Anterior cingulate cortex (tissue), 58 donors: ENCODE data around the gene CAPN5.

ENCODE experiments used
- DNase-seq, 58 donors: peaks; one replicate each; lab custom pipeline; 2025; lab: John Stamatoyannopoulos, UW

CAPN5 gene

DNA sequence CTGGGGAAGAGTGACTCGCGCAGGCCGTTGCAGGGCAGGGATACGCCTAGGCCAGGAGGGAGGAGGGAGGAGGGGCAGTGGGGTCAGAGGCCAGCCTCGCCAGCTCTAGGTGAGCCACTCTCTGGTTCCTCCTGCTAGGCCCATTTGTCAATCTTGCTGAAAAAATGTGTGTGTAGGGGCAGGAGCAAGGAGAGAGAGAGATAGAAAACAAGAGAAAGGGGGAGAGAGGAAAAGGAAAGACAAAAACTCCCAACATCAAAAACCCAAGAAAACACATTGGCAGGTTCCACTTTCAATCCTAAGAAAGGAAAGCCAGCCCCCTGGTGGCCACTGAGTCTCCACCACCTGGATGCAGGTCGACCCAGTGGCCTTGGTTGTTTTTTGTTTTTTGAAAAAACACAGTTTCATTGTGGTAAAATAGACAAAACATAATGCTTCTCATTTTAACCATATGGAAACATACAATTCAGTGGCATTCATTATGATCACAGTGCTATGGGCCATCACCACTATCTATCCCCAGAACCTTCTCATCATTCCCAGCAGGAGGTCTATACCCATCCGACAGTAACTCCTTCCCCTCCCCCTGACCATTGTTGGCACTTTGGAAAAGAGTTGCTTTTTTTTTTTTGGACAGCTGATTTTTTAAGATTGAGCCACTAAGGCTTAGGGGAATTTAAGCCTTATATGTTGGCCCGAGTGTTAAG, 46.8 kb downstream of the CAPN5 start:
- peak in 3 of 58 donors; percentile 14 to 34 (median 32) for DNase-seq

DNA sequence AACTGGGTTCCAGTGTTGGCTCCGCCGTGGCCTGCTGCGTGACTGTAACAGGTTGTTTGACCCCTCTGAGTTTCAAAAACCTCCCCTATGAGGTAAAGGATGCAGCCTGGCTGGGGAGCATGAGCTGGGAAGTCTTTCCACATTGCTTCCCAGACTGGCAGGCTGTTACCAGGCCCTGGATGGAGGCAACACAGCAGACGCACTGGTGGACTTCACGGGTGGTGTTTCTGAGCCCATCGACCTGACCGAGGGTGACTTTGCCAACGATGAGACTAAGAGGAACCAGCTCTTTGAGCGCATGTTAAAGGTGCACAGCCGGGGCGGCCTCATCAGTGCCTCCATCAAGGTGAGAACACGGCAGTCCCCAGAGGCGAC, 47.3 kb downstream of the CAPN5 start:
- no peak for DNase-seq

DNA sequence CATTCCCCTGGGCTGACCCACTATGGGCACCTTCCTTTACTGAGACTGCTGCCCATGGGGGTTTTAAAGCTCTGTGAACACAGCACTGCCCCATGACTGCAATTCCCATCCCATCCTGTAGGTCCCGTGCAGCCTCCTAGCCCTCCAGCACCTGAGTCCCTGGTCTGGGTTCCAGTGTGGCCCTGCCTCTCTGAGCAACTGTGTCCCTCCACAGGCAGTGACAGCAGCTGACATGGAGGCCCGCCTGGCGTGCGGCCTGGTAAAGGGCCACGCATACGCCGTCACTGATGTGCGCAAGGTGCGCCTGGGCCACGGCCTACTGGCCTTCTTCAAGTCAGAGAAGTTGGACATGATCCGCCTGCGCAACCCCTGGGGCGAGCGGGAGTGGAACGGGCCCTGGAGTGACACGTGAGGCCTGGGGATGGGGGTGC, 48.4 kb downstream of the CAPN5 start:
- DNase-seq: no peak

DNA sequence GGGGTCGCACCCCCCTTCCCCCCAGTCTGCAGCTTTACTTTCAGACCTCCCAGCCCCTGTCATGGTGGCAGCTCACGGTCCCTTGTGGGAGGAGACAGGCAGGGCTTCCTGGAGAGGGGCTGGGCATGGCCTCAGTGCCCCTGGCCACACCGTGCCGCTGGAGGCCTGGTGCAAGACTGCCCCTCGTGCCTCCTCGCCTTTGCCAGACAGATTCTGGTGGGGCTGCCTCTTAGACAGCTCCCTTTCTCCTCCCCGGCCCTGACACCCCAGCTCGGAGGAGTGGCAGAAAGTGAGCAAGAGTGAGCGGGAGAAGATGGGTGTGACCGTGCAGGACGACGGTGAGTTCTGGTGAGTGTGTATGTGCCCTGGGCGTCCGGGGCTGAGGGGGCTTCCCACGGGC, 49.2 kb downstream of the CAPN5 start:
- DNase-seq: no peak

DNA sequence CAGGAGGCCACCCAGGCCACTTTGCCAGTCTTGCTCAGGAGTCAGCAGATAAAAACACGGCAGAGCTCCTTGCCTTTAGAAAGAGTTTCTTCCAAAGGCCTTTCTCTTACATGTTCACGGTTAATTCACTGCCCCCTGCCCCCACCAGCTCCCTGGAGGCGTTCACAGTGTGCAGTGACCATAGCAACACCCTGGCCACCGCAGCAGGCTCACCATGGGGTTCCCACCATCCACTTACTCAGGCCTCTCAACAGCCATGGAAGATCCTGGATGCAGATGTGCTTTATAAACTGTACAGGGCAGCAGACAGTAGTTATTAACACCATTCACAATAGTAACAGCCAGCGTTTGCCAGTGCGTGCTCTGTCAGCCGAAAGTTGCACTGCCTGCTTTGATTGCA, 50.7 kb downstream of the CAPN5 start:
- no peak for DNase-seq

DNA sequence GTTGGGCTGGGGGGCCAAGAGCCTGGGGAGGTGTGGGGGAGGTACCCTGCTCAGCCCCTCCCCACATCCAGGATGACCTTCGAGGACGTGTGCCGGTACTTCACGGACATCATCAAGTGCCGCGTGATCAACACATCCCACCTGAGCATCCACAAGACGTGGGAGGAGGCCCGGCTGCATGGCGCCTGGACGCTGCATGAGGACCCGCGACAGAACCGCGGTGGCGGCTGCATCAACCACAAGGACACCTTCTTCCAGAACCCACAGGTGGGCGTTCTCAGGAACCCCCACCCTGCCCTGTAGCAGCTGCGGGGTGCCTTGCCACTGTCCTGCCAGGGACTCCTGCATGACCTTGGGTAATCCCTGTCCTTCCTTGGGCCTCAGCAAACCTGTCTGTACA, 51.3 kb downstream of the CAPN5 start:
- DNase-seq: no peak

DNA sequence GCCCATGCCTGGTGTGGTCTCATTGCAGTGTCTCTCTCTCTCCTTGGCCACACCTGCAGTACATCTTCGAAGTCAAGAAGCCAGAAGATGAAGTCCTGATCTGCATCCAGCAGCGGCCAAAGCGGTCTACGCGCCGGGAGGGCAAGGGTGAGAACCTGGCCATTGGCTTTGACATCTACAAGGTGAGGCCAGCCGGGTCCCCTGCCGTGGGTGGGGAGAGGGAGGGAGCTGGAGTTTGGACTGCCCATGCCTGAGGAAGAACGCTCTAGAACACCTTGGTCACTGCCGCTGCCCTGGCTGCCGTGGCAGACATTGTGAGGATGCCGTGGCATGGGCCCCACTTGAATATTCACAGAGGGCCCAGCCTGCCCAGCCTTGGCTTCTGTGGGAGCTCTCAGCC, 52.2 kb downstream of the CAPN5 start:
- no peak for DNase-seq

DNA sequence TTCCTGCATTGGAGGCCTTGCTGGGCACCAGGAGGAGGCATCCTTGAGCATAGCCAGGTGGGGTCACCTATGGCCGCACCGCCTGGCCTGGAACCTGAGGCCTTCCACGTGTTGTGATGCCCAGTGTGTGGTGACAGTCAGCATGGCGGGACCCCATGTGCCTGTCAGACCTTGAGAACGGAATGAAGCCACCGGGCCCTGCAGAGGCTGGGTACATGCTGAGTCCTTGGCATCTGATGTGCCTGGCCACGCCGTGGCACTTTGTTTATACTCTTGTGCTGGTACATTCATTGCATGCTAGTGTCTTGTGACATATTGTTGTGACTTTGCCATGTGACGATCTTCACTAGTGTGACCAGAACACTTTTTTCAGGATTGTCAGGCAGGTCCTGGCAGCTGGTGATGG, 52.8 kb downstream of the CAPN5 start:
- DNase-seq: no peak

DNA sequence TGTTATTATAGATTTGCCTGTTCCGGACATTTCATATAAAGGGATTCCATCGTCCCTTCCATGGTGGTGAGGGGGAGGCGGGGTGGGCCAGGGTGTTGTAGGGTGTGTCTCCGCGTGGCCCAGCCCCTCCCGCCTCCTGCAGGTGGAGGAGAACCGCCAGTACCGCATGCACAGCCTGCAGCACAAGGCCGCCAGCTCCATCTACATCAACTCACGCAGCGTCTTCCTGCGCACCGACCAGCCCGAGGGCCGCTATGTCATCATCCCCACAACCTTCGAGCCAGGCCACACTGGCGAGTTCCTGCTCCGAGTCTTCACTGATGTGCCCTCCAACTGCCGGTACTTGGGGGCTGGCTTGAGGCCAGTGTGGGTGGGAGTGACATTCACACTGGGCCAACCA, 53.8 kb downstream of the CAPN5 start:
- DNase-seq: no peak

DNA sequence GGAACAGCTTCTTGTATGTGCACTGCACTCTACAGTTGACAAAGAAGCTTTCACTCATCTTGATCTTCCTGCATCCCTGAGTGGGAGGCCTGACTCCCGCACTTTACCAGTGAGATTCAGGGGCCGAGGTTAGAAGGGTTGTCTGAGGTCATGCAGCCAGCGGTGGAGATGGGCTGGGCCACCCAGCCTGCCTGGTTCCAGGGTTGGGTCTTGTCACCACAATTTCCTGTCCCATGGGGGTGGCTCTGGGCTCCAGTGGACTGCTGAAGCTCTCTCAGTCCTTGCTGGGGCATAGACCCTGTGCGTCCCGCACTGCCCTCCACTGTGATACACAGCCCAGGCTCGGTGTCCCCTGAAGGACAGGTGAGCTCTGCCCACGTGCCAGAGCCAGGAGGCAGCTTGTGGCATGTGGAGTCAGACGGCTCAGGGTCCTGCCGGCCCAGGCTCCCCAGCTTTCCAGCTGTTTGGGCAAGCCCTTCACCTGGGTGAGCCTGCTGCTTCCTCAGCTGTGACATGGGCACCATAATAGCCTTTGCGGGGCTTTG, 54.4 kb downstream of the CAPN5 start:
- DNase-seq: no peak

DNA sequence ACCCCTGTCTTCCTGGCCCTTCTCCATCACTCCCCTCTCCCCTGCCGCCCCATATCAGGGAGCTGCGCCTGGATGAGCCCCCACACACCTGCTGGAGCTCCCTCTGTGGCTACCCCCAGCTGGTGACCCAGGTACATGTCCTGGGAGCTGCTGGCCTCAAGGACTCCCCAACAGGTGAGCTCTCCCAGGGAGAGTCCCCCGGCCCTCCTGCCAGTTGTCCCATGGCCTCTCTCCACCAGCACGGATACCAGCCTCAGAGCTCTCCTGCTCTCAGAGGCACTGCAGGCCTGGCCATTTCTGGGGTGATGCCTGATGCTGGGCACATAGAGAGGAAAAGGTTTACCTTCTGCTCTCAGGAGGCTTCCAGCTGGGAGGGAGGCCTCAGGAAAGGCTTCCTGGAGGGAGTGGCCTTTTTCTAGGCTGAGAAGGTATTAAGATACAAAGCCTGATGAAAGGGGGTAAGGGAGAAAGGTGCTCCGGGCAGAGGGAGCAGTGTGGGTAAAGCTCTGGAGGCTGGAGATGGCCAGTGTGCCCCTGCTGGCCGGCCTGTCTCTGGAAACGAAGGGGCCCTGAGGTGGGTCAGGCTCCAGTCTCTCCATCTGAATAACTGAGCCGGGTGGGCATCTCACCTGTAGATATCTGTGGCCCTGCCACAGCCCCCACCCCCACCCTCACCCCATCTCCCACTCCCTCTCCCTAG, 55.3 kb downstream of the CAPN5 start:
- DNase-seq: no peak

DNA sequence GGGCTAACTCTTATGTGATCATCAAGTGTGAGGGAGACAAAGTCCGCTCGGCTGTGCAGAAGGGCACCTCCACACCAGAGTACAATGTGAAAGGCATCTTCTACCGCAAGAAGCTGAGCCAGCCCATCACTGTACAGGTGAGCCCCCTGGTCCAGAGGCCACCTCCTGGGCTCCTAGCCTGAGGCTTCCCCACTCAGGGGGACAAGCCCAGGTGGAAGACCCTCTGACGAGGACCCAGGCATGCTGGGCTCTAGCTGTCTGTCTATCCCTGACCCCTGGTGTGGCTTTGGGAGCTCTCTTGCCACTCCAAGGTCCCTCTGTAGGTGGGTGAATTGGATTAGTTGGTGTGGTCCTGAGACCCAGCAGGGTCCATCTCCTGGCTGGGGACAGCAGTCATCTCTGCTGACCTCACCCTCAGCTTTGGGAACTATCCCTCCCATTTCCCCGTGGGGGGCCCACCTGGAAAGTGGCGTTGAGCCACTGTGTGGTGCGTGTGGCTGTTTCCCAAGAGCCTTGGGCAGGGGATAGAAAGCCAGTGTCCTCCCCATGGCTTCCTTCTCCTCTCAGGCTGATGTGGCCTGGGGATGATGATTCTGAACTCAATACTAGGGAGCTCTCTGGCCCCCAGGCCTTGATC, 55.9 kb downstream of the CAPN5 start:
- DNase-seq: no peak

DNA sequence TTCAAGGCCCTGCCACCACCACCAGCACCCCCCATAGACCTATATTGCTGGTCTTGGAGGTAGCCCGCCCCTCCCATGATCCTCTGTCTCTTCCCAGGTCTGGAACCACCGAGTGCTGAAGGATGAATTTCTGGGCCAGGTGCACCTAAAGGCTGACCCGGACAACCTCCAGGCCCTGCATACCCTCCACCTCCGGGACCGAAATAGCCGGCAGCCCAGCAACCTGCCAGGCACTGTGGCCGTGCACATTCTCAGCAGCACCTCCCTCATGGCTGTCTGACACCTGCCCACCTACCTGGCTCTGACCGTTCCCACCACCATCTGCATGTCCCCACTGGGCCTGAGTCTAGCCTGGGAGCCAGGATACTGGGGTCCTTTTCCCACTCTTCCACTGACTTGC, 56.8 kb downstream of the CAPN5 start:
- no peak for DNase-seq

DNA sequence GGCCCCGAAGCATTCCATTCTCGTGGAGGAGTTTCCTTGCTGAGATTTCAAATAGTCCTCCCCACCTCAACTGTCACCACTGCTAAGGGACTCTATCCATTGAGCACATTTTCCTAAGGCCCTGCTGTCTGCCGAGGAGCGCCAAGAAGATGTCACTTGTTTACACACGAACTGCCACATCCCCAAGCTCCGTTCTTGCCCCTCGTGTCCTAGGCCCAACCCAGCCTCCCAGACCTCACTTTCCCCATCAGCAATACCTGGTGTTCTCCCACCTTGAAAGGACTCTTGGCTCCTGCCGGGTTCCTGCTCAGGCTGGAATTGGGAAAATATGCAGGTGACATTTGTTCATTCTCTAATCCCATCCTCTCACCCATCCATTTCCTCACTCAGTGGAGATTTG, 57.3 kb downstream of the CAPN5 start:
- no peak for DNase-seq

DNA sequence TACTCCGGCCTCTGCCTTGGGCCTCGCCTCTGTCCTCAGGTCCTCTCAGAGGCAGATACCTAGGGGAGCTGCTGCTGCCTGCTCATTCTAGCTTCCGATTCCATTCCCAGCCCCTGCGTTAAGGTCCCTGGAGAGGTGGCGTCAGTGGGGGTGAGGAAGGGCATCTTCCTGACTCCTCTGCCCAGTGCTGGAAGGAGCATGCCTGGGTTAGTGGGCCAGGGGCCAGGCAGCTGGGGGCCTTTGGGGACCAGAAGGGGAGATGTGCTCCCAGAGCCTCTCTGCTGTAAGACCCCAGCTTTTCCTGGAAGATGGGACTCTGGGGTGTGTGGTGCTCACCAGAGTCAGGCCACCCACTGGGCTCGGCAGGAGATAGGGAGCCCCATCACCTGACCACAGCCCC, 57.7 kb downstream of the CAPN5 start:
- no peak for DNase-seq

DNA sequence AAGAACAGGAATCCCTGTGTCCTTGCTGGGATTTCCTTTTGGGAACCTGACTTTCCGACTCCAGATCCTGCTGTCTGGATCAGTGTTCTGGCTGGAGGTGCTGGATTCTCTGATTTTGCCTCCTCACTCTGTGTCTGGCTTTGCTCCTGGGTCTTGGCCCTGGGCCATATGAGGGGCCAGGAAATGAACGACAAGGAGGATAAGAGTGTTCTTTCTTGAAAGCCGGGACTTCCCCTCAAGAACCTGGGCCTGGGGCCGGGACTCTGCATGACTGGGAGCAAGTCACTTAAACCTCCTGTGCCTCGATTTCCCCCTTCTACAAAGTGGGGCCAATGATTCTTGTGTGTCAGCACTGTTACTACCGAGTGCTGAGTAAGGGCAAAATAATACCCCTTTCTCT, 58.4 kb downstream of the CAPN5 start:
- no peak for DNase-seq

DNA sequence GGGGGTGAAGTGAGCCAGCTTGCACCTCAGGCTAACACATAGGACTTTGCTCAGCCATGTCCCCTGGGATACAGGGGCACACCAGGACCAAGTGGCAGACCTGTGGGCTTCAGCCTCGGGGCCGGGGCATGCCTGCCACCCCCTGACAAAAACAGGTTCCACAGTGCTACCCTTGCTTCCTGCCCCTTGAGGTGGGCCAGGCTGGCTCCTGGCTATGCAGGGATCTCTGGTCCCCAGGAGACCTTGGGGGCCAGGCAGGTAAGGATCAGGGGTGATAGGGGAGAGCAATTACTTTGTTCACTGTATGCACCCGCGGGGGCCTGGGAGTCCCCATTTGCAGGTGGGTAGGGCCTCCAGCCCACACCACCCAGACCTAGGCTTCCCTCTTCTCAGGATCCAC, 58.9 kb downstream of the CAPN5 start:
- DNase-seq: no peak

DNA sequence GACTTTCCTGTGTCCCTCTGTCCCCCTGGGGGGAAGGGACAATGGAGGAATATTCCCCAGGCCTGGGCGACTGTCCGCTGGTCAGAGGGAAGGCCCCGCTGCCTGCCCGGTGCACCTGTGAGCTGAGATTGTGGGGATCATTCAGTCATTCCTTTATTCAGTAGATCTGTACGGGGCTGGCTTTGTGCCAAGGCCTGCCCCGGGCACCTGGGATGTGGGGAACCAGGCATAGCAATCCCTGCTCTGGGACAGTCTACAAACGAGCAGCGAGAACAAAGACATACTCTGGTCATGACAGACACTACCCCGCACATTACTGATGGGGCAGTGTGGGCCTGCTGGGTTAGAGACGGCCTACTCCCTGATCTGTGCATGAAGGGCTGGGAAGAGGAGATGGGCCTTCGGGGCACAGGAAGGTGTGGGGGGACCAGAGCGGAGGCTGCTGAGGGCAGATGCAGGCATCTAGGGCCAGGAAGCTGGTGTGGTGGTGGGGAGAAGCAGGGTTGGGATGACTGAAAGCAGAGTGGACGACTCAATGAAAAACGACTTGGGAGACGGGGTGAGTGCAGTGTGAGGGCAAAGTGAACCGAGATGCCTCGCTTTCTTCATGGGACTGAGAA, 59.5 kb downstream of the CAPN5 start:
- DNase-seq: no peak

DNA sequence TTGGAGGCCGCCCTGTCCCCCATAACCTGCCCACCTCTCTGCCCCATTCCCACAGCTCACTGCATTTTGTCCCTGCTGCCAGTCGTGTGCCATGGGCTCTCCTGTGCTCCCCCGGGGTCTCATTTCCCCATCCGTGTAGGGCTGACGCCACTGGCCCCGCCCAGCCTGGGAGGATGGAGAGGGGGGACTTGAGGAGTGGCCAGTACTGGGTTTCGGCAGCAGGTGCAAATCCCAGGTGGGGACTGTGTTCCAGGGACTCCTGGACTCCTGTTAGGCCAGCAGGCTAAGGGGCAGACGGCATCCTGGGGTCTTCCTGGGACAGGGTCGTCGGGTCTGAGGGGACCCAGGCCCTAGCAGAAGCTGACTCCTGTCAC, 60.1 kb downstream of the CAPN5 start:
- no peak for DNase-seq

DNA sequence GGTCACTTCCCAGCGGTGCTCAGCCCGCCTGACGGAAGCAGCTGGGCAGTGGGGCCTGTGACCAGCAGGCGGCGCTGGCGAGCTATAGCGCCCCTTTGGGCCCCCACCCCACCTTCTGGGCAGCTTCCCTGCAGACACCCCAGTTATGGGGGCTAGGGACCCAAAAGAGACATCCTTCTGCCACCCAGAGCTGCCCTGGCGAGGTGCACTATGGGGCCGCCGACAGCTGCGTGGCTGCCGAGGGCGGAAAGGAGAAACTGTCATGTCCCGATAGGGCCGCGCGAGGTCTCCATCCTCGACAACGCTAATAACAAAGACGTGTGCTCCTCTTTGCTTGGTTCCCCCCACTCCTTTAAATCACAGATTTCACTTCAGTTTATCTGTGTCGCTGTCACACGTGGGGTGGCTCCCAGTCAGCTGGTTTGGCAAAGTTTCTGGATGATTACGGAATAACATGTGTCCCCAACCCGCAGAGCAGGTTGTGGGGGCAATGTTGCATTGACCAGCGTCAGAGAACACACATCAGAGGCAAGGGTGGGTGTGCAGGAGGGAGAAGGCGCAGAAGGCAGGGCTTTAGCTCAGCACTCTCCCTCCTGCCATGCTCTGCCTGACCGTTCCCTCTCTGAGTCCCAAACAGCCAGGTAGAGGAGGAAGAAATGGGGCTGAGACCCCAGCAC, 60.6 kb downstream of the CAPN5 start:
- DNase-seq: peak in 50 of 58 donors; percentile 11 to 74 (median 49)
